GM23248 (cell line): Measurements from ENCODE around the gene PINK1.

Source experiments
- EZH2 ChIP-seq: fragments of 200-600 bp; sonication (generic); IDR thresholded peaks from 2 replicates; pipeline ENCODE4 v1.6.1; 2018; ENCODE audit warnings: antibody characterized with exemption, mild to moderate bottlenecking; ENCODE audit not compliant: insufficient read depth, poor library complexity, severe bottlenecking
- EZH2phosphoT487 ChIP-seq: fragments of 200-600 bp; sonication (generic); IDR thresholded peaks from 2 replicates; pipeline ENCODE4 v1.6.1; 2018; ENCODE audit warnings: antibody characterized with exemption, moderate library complexity, mild to moderate bottlenecking, low read depth; ENCODE audit not compliant: insufficient read depth

DNA sequence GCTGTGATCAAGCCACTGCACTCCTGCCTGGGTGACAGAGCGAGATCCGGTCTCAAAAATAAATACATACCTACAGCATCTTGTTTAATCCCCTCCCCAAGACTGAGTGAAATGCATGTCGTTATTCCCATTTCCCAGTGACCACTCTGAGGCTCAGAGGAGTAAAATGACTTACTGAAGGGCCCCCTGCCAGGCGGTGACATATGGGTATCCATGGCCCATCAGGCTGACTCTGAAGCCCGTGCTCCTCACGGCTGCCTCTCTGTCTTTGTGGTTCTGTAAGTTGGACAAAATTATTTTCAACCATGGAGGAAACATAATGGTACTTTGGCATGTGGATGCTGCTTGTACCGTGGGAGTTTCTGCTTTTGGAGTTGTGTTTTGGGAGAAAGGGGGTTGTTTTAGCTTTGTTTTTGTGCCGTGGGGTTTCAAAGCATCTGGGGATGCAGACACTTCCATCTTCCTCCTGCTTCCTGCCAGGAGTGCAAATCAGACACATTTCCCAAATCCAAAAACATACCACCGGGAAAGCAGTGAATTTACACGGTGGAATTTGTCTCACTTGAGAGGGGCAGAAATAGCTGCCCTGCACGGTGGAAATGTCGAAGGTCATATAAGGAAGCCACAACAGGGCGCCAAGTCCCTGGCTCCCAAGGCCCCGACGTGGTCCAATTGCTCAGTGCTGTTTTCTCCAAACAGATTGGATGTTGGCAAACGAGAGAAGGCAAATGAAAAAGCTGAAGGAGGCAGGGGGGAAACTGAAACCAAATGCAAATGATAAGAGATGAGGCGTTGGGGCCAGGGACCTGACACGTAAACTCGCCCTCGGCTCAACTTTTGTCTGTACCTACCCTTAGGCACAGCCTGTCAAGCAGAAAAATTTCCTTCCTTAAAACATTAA lies 17.1 kb upstream of the PINK1 start:
- TF ChIP-seq EZH2 (no peak), EZH2phosphoT487 (no peak)
